NCI-H1105 (cell line): ENCODE results near the gene ADAT2.

Experiments
- DNase-seq: peaks from one replicate; lab custom pipeline; 2025; lab: John Stamatoyannopoulos, UW

ADAT2 gene

GRCh38 chr6:143397227-143398222, 53.0 kb downstream of the ADAT2 start:
- no peak for DNase-seq

- DNase-seq, result no peak
Observed at GRCh38 chr6:143396497-143397226, 53.8 kb downstream of the ADAT2 start.

- DNase-seq, result no peak
Observed at GRCh38 chr6:143395699-143396098, 54.8 kb downstream of the ADAT2 start.

- DNase-seq, result no peak
Observed at GRCh38 chr6:143394389-143394788, 56.1 kb downstream of the ADAT2 start.

- DNase-seq, result no peak
Observed at GRCh38 chr6:143390278-143390677, 60.2 kb downstream of the ADAT2 start.

- no peak for DNase-seq
Observed at GRCh38 chr6:143385636-143386035, 64.9 kb downstream of the ADAT2 start.

GRCh38 chr6:143376861-143377260, 73.6 kb downstream of the ADAT2 start:
- DNase-seq, result no peak

GRCh38 chr6:143376375-143376774, 74.1 kb downstream of the ADAT2 start:
- no peak for DNase-seq

GRCh38 chr6:143375022-143375585, 75.4 kb downstream of the ADAT2 start:
- no peak for DNase-seq

- no peak for DNase-seq
Observed at GRCh38 chr6:143374014-143374413, 76.5 kb downstream of the ADAT2 start.
